Measurements from ENCODE around the gene FRYL.
"Not testable (repeated sequence)": the region's sequence is repeated elsewhere in the genome, so short reads cannot be mapped to it uniquely, and the experiment has no call there.

Gene FRYL

GRCh38 chr4:48718818-48719465 lies 61.1 kb downstream of the FRYL start:
- CTCF ChIA-PET, result no interaction called here

DNA sequence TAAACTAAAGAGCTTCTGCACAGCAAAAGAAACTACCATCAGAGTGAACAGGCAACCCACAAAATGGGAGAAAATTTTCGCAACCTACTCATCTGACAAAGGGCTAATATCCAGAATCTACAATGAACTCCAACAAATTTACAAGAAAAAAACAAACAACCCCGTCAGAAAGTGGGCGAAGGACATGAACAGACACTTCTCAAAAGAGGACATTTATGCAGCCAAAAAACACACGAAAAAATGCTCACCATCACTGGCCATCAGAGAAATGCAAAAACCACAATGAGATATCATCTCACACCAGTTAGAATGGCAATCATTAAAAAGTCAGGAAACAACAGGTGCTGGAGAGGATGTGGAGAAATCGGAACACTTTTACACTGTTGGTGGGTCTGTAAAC lies 63.8 kb downstream of the FRYL start:
- CTCF ChIA-PET; POLR2A ChIA-PET; DNase-seq (ENCODE audit: extremely low spot score): not testable (repeated sequence)

More at GRCh38 chr4:48718818-48719465, 61.1 kb downstream of the FRYL start:
- TF ChIP-seq CTCF (IDR thresholded peaks at IDR 0.05; ENCODE audit: control extremely low read depth, extremely low read depth, low read depth, missing control alignments), result no peak
- no peak for DNase-seq (ENCODE audit: extremely low spot score)
- POLR2A ChIA-PET, result no interaction called here

DNA sequence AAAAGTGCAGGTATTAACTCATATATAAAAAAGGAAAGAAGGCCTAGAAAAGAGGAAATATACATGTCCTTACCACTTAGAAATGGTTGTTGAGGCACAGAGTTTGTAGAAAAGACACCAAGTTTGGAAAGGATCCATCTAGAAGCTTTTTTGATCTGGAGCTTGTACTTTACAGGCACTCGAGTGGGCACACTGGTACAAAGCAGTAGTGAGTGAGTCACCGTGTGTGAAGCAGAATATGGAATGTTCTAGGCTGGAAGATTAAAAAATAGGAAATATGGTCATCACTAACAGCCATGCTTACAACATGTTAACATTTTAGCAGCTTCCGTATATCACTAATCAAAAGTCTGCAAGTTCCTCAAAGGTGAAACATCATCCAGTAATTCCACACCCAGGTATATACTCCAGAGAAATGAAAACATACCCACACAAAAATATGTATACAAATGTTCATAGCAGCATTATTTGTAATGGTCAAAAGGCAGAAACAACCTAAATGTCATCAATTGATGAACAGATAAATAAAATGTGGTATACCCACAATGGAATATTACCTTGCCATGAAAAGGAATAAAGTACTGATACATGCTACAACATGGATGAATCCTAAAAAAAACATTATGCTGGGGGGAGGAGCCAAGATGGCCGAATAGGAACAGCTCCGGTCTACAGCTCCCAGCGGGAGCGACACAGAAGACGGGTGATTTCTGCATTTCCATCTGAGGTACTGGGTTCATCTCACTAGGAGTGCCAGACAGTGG lies 69.5 kb downstream of the FRYL start:
- CTCF ChIA-PET, result no interaction called here

GRCh38 chr4:48709901-48710300 lies 70.2 kb downstream of the FRYL start:
- CTCF ChIA-PET, result no interaction called here
- POLR2A ChIA-PET, result no interaction called here
- TF ChIP-seq CTCF (IDR thresholded peaks at IDR 0.05; ENCODE audit: control extremely low read depth, extremely low read depth, low read depth, missing control alignments), result no peak
- no peak for DNase-seq (ENCODE audit: extremely low spot score)

More for the DNA sequence above, 69.5 kb downstream of the FRYL start:
- no peak for DNase-seq (ENCODE audit: extremely low spot score)
- POLR2A ChIA-PET, result no interaction called here
- TF ChIP-seq CTCF (IDR thresholded peaks at IDR 0.05; ENCODE audit: control extremely low read depth, extremely low read depth, low read depth, missing control alignments), result no peak

GRCh38 chr4:48708610-48709009 lies 71.5 kb downstream of the FRYL start:
- ChIA-PET POLR2A (no interaction called here), CTCF (interaction anchor here (1.5 to 2.1 kb wide), 2 partner anchors 11 to 15 kb away, joined by 5 read pairs; no protein-coding TSS in a partner anchor)
- TF ChIP-seq CTCF (IDR thresholded peaks at IDR 0.05; ENCODE audit: control extremely low read depth, extremely low read depth, low read depth, missing control alignments), result no peak
- DNase-seq (ENCODE audit: extremely low spot score), result no peak

GRCh38 chr4:48706736-48707135 lies 73.3 kb downstream of the FRYL start:
- DNase-seq (ENCODE audit: extremely low spot score), result no peak
- TF ChIP-seq CTCF (IDR thresholded peaks at IDR 0.05; ENCODE audit: control extremely low read depth, extremely low read depth, low read depth, missing control alignments), result no peak
- ChIA-PET POLR2A (no interaction called here), CTCF (no interaction called here)

- POLR2A ChIA-PET, result no interaction called here
- no peak for DNase-seq (ENCODE audit: extremely low spot score)
- TF ChIP-seq CTCF (IDR thresholded peaks at IDR 0.05; ENCODE audit: control extremely low read depth, extremely low read depth, low read depth, missing control alignments), result no peak
- CTCF ChIA-PET, result no interaction called here
Measured at GRCh38 chr4:48705609-48706008, 74.5 kb downstream of the FRYL start.
